ENCODE data around the gene PROS1.

The PROS1 gene

GRCh38 chr3:93973131-93974126 lies at the start of gene PROS1:
PROS1 (minus strand) TSS chr3:93973896; CDS start chr3:93973749, 147 bp downstream.
- DNase-seq, result peak; percentile 8 to 74 (median 58)

- DNase-seq, result no peak
Observed at GRCh38 chr3:94020293-94020692, 46.6 kb upstream of the PROS1 start.

DNA sequence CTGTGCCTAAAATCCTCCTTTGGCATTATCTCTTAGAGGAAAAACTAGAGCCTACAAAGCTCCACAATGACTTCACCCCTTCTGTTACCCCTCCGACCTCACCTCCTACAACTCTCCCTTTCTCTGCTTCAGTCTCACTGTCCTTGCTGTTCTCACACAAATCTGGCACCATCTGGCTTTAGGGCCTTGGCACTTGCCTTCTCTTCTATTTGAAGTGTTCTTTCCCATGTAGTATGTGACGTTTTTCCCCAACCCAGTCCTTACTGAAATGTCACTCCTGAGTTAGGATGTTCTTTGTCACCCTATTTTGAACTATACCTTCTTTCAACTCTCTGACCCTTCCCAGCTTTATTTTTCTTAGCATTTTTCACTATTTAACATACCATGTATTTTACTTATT lies 46.0 kb upstream of the PROS1 start:
- no peak for DNase-seq

DNA sequence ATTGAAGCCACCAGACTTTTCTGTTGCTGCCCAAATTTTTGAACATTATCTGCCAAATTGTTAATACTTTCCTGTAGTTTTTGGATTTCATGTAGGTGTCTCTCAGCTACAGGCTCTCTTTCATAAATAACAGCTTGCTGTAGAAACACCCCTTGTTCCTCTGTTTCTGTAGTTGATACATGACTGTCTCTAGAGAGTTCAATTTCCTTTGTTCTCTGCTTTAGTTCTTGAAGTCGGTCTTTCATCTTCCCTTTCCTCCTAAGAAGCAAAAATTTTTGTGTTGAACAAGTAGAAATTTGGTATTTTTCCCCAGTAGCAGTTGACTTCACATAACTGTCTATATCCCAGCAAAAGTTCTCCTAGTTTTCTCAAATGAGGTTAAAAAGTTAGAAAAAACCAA lies 41.3 kb upstream of the PROS1 start:
- no peak for DNase-seq

DNA sequence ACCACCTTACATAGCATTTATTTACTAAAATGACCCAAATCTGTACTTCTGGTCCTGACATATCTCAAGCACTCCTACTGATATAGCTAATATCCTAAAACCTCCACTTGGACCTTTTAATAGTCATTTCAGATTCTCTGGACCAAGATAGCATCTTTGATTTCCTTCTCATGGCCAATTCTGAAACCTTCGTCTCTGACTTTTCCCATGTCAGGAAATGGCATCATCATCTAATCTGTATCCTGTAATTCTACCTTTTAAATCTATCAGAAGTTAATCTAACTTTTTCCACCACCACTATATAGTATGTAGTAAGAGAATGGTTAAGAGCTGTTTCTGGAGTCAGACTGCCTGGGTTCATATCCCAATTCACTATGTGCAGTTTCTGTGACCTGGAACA lies 38.5 kb upstream of the PROS1 start:
- DNase-seq, result no peak

DNA sequence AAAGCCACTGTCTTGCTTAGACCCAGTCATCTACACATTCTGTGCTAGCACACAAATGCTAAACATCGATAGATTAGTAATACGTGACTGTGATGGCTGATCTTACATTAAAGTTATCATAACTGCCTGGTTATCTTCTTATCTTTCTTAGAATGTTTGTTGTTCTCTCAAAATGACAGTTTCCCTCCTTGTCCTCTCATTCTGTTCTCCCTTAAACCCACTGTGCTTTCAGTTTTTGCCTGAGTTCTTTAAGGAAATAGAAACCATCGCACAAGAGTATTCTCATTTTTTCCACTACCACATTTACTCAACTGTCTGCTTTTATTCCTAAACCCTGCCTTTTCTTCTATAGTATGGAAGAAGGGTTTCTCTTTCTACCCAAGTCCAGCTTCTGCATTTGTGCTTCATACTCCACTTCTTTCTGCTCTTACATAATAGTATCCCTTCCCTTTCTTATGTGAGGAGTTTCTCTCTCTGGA lies 37.6 kb upstream of the PROS1 start:
- no peak for DNase-seq

- no peak for DNase-seq
Observed at GRCh38 chr3:94009608-94010007, 35.9 kb upstream of the PROS1 start.

DNA sequence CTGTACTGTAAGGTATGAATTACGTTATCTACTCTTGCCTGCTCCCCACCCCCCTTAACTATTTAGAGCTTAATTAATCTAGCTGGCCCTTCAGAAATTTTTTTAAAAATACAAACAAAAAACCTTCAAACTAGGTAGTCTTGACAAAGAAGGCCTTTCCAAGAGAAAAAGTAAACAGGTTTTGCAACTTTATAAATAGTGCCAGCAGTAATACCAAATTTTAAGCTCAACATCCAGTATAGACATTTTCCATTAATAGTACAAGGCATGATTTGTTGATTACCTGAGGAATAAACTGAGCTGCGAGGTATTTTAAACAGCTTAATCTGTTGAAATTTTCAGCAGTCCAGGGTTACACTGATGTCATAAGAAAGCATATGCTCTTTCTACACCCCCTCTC lies 34.6 kb upstream of the PROS1 start:
- no peak for DNase-seq

DNA sequence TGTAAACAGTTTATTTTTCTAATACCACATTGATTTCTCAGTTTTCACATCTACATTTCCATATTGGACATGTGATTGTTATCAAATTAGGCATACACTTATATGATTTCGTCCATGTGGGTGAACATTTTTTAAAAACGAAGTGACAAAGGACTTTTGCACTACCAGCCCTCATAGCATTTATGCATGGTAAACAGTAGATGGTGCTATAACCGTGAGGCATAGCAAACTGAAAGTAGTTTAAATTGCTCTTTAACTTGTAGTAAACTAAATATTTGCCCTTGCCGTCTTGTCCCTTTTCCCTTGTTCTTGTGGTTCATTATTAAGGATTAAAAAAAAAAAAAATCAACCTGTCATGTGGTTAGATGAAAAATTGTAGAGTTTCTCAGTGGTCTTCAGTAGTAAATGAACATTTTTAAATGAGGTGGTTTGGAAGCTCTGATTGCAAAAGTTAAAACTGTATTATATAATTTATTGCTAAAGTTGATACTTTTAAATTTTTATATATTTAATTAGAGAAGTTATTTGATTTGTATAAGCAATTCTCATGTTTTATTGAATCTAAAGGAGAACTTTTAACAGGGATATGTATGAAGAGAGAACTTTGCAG lies 30.7 kb upstream of the PROS1 start:
- DNase-seq, result no peak

DNA sequence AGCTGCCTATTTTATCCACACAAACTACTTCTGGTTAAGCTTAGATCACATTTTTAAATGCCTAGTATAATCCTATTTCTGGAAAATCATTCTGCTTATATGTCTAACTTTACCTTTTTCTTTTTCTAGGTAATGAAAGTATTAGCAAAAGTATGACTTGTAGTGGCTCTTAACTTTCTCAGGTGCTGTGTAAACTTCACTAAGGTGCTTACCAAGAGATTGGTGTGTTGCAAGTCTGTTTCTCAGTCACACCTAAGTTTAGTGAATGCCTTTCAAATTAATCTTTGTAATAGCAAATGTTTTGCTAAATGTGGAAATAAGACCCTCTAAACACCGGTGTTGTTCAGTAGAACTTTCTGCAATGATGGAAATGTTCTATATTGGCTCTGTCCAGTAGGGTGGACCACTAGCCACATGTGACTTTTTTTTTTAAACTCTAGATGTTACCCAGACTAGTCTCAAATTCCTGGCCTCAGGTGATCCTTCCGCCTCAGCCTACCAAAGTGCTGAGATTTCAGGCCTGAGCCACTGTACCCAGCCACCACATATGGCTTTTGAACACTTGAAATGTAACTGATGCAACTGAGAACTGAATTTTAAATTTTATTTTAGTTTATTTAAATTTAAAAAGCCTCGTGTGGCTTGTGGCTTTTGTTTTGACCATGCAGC lies 28.3 kb upstream of the PROS1 start:
- DNase-seq, result no peak

DNA sequence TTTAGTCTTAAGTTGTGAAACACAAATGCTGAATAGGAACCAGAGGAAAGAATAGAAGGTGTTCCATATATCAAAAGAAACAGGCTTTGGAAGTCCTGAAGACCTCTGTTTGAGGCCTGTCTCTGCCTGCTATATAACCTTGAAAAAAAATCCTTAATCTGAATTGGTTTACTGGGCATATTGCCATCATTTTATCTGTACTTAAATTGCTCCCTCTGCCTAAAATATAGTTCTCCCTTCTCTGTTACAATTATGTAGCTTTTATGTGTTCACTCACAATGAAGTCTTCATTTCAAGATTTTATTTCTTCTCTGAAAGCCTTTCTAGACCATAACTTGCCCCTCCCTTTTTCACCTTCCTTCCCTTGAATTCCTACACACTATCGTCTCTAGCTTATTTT lies 27.5 kb upstream of the PROS1 start:
- DNase-seq, result no peak

GRCh38 chr3:93994056-93994455 lies 20.4 kb upstream of the PROS1 start:
- DNase-seq, result no peak

DNA sequence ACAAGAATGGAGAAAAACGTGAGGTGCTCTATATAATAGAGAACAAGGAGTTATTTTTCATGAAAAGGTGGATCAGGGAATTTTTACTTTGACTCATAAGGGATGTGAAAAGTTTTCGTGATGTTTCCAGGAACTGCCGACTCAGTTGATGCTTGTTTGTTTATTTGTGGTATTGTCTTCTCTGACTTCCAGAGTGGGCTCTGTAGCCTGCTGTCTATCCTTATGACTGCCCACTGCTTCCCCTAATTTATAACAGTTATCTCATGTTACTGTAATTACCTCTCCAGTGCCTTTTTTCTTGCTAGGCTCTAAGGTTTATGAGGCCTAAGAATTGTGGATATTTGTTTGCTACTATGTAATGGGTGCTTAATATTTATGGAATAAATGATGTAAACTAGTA lies 18.5 kb upstream of the PROS1 start:
- no peak for DNase-seq

- DNase-seq, result no peak
Observed at GRCh38 chr3:93991631-93992030, 17.9 kb upstream of the PROS1 start.

DNA sequence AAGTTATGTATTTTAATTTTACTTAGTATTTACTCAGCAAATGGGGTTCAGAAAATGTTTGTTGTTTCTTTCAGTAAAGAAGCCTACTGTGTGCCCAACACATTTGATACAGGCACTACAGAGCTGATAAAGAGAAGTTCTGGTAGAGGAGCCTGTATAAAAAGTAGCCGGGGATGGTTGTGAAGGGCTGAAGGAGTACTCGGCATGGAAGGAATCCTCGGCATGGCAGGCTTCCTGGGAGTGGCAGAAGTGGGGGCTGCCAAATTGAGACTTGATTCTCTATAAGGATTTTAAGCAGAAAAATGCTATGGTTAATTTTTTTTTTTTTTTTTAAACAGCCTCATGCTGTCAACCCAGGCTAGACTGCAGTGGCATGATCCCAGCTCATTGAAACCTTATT lies 15.5 kb upstream of the PROS1 start:
- DNase-seq, result no peak

DNA sequence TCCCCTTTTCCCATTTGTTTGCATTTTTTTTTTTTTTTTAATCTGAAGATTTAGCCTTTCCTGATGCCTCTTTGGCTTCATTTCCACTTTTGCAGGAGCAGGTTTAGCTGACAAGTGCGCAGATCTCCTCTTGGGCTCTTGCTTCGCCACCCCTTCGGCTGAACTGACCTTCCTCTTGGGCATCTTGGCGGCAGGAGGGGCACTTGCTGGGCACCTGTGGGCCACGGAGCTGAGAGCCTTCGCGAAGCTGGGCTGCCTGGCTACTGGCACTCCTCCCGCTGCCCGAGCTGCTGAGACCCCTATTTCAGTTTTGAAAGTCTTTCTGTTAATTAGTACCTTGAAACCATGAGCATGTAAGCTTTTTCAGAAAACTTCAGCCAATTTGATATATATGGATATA lies 15.1 kb upstream of the PROS1 start:
- DNase-seq, result no peak

DNA sequence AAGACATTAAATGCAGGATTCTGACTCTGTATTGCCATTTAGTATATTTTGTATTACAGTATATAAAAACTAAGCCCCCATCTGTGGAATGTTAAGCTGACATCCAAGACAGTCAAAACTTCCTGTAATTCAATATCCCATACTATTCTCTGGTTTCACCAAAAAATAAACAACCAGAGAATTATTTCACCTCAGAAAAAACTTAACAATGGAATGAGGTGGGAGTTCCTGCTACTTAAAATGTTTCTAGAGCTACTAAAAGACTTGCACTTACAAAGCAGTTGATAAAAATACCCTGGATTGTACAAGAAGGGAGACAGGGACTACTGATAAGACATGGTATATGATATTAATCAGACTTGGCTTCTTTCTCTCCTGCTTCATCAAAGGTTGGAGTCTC lies 14.6 kb upstream of the PROS1 start:
- DNase-seq, result no peak

- no peak for DNase-seq
Observed at GRCh38 chr3:93984618-93985017, 10.9 kb upstream of the PROS1 start.

DNA sequence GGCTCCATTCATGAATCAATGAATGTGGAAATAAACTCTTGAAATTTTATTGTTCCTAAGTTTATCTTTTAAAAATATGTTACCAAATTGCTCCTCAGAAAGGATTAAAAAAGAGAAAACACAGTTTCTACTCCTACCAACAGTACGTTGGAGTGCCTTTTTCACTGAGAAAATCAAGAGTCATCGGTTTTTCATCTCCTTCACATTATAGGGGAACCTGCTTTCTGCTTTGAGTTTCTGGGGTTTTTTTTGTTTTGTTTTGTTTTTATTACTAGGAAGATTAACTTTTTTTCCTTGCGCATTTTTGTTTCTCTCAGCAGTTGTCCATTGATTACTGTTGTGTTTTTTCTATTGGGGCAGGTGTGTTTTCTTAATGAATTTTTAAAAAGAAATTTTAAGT lies 9.7 kb upstream of the PROS1 start:
- no peak for DNase-seq

- no peak for DNase-seq
Observed at GRCh38 chr3:93981649-93982048, 8.0 kb upstream of the PROS1 start.

GRCh38 chr3:93979850-93980676 lies 6.4 kb upstream of the PROS1 start, which contains the start of gene ARL13B:
ARL13B (plus strand) TSS chr3:93980155; CDS start chr3:93980424, 269 bp downstream.
- peak; percentile 54 to 98 (median 92) for DNase-seq

DNA sequence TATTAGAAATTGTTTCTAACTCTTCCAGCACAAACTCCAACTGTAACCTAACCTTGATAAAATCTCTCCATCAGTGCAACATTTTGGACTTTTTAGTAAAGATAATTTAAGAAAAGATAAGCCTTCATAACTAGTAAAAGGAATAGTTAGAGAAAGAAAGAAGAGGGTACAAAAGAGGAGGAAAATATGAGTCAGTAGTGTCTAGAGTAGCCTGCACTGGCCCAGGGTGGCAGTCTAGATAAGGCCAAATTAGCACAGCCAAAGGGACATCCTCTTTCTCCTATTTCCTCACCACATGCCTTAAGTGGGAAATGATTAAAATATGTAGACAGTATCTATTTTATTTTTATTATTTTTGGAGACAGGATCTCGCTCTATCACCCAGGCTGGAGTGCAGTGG lies 3.7 kb downstream of the PROS1 start:
- no peak for DNase-seq

Data from C1 segment of cervical spinal cord (tissue), 14 donors.